ENCODE measurements around the gene BTLA.

GRCh38 chr3:112448939-112449338 is 50.3 kb downstream of the BTLA start:
- TF ChIP-seq CTCF (IDR thresholded peaks at IDR 0.05): no peak
- no peak for TF ChIP-seq ZFX (IDR thresholded peaks at IDR 0.05; ENCODE audit: borderline replicate concordance)
